PC-3 (cell line): ENCODE data around the gene DNAJB5. TPM values are rescaled to one million over a fixed set of nuclear protein-coding genes. Genes with fewer than 3 reads are reported as not detected.
A peak's percentile ranks its signal among the peaks of the same experiment; 100 is the strongest.
"Not testable (repeated sequence)": the region's sequence is repeated elsewhere in the genome, so short reads cannot be mapped to it uniquely, and the experiment has no call there.

Source experiments
- ATAC-seq: fragments of 200-7000 bp; cut with Tn5 transposase; 2 replicates; pipeline ENCODE4 v1.9.1; 2020; ENCODE audit warnings: mild to moderate bottlenecking, moderate library complexity
- Bru-seq: library from RNA; stranded (reverse); fragments of 400-500 nt; gene quantifications from one replicate; lab custom pipeline; 2021; lab: Mats Ljungman, UMichigan
- BruChase-seq, 2 experiments: library from RNA; stranded (reverse); fragments of 400-500 nt; gene quantifications; one replicate each; lab custom pipeline; 2021; lab: Mats Ljungman, UMichigan
- BruUV-seq: library from RNA; stranded (reverse); fragments of 400-500 nt; replicated peaks from 2 replicates; lab custom pipeline; 2021; lab: Mats Ljungman, UMichigan
- CTCF ChIA-PET: fragments of 300-600 bp; sonication (Branson Sonifier 250); formaldehyde crosslinking; loops from one replicate; lab custom pipeline; 2022; ENCODE audit warnings: antibody characterized with exemption; lab: Charles Lee
- POLR2A ChIA-PET: fragments of 300-600 bp; sonication (Branson Sonifier 250); formaldehyde crosslinking; loops from one replicate; lab custom pipeline; 2022; ENCODE audit warnings: antibody characterized with exemption; ENCODE audit not compliant: unreplicated experiment; lab: Charles Lee
- DNase-seq: peaks from one replicate; pipeline ENCODE4 v3.0.0-alpha.2; 2015
- H2AFZ ChIP-seq: fragments of 300-600 bp; sonication (generic); 2 replicates; pipeline ENCODE4 v1.6.0; 2016; ENCODE audit warnings: antibody characterized with exemption, low read length
- H3F3A ChIP-seq: fragments of 300-600 bp; sonication (generic); one replicate; pipeline ENCODE4 v1.6.0; 2017; ENCODE audit warnings: antibody characterized with exemption, low read length, control low read depth, mild to moderate bottlenecking; ENCODE audit not compliant: unreplicated experiment
- H3K27ac ChIP-seq: fragments of 300-600 bp; sonication (generic); 2 replicates; pipeline ENCODE4 v1.5.1; 2016; ENCODE audit warnings: mild to moderate bottlenecking, low read length
- H3K27me3 ChIP-seq: fragments of 300-600 bp; sonication (generic); 2 replicates; pipeline ENCODE4 v1.6.1; 2016; ENCODE audit warnings: low read length, mixed read lengths
- H3K36me3 ChIP-seq: fragments of 300-600 bp; sonication (generic); 2 replicates; pipeline ENCODE4 v1.6.1; 2016; ENCODE audit warnings: low read depth, mixed run types, low read length, mixed read lengths
- H3K4me1 ChIP-seq: fragments of 300-600 bp; sonication (generic); 2 replicates; pipeline ENCODE4 v1.5.1; 2016; ENCODE audit warnings: low read length; ENCODE audit not compliant: insufficient read depth
- H3K4me2 ChIP-seq: fragments of 300-600 bp; sonication (generic); 2 replicates; pipeline ENCODE4 v1.6.0; 2016; ENCODE audit warnings: low read length
- H3K4me3 ChIP-seq: fragments of 300-600 bp; sonication (generic); 2 replicates; pipeline ENCODE4 v1.5.1; 2016; ENCODE audit warnings: mild to moderate bottlenecking, low read length, mixed read lengths
- H3K79me2 ChIP-seq: fragments of 300-600 bp; sonication (generic); 2 replicates; pipeline ENCODE4 v1.6.1; 2017; ENCODE audit warnings: low read length, mixed read lengths
- H3K9ac ChIP-seq: fragments of 300-600 bp; sonication (generic); 2 replicates; pipeline ENCODE4 v1.6.0; 2016; ENCODE audit warnings: mild to moderate bottlenecking, low read length
- H3K9me2 ChIP-seq: fragments of 300-600 bp; sonication (generic); replicated peaks from 2 replicates; pipeline ENCODE4 v1.6.1; 2016; ENCODE audit warnings: mixed run types, low read length, mixed read lengths
- H3K9me3 ChIP-seq: fragments of 300-600 bp; sonication (generic); 2 replicates; pipeline ENCODE4 v1.6.1; 2016; ENCODE audit warnings: low read length, mixed read lengths
- H4K20me1 ChIP-seq: fragments of 300-600 bp; sonication (generic); 2 replicates; pipeline ENCODE4 v1.6.1; 2016; ENCODE audit warnings: low read length, mixed read lengths
- CTCF ChIP-seq: fragments of 300-600 bp; sonication (generic); conservative IDR thresholded peaks from 2 replicates; pipeline ENCODE4 v1.5.1; 2017; ENCODE audit warnings: antibody characterized with exemption, low read depth, mild to moderate bottlenecking, low read length
- EZH2 ChIP-seq: fragments of 300-600 bp; sonication (generic); IDR thresholded peaks from one replicate; pipeline ENCODE4 v1.6.1; 2017; ENCODE audit warnings: antibody characterized with exemption, mild to moderate bottlenecking, low read length; ENCODE audit not compliant: unreplicated experiment
- EZH2phosphoT487 ChIP-seq: fragments of 300-600 bp; sonication (generic); IDR thresholded peaks from 2 replicates; pipeline ENCODE4 v1.6.1; 2018; ENCODE audit warnings: mild to moderate bottlenecking, antibody characterized with exemption, low read length, borderline replicate concordance
- intact Hi-C: fragments of 100-400 bp; cut with micrococcal nuclease; formaldehyde crosslinking; loops from 2 replicates; pipeline ENCODE4 v1.9.0; 2023
- long read RNA-seq: library from polyadenylated mRNA; unstranded; transcript quantifications from one replicate; pipeline ENCODE4 v2.0.0, GENCODE V29; 2021; ENCODE audit not compliant: unreplicated experiment
- total RNA-seq: library from RNA; depleted of rRNA; stranded (reverse); fragments of >200 nt; gene quantifications from 2 replicates; pipeline ENCODE4 v1.2.3, GENCODE V29; 2014; rRNA removed

The DNAJB5 gene
- total RNA-seq, result 7.3 and 9.3 TPM in 2 replicates
- percentile 61 among the genes with signal in this experiment for Bru-seq, nascent RNA
- BruChase-seq, experiment 1, labeled RNA remaining after a 6-hour chase, result percentile 71 among the genes with signal in this experiment
- percentile 64 among the genes with signal in this experiment for BruChase-seq, experiment 2, labeled RNA remaining after a 2-hour chase
- long read RNA-seq, partial matches to known transcripts, result 1 of 11 reads
- long read RNA-seq, other reads (novel, unspliced or antisense), result 9 of 11 reads

- Histone ChIP-seq H3K36me3 (no peaks in the 10 kb centered on the region), H4K20me1 (no peaks in the 10 kb centered on the region), H3K4me1 (peaks cover 29% of the 10 kb centered on the region), H3K4me3 (peak within 1 kb of the TSS; percentile 76), H2AFZ (peak within 1 kb of the TSS; percentile 93), H3F3A (no peaks in the 10 kb centered on the region), H3K4me2 (peak within 1 kb of the TSS; percentile 92), H3K79me2 (no peaks in the 10 kb centered on the region), H3K9me2 (no peaks in the 10 kb centered on the region), H3K9me3 (no peaks in the 10 kb centered on the region), H3K9ac (peak within 1 kb of the TSS; percentile 56), H3K27me3 (no peaks in the 10 kb centered on the region), H3K27ac (no peak within 1 kb of the TSS)
- ATAC-seq, result peak; percentile 90
- no peak for TF ChIP-seq EZH2
- no peak for TF ChIP-seq EZH2phosphoT487
- no peak for TF ChIP-seq CTCF
- intact Hi-C loops, result no loop called here
- ChIA-PET POLR2A (no interaction called here), CTCF (no interaction called here)
- peak; percentile 95 for DNase-seq
- BruUV-seq, result no TSS peak
Observed at GRCh38 chr9:34989003-34989945, at the start of gene DNAJB5. Gene DNAJB5, plus strand, starts transcription at chr9:34989745. Its CDS starts 886 bp downstream, at chr9:34990631.

DNA sequence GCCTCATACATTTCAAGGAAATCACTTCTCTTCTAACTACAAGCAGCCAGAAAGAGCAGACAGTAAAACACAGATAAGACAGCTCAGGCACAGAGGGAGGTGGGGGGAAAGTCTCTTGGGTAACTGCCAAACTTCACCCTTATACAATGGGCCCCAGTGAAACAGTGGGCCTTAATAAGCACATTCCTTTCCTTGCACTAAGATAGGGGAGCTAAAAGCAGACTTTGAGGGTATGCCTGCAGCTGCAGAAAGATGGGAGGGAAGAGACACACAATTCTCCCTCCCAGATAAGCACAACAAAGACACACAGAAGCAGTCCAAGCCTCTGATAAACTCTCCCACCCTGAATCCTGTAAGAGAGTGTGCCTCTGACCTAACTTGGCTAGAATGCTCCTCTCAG is 49.6 kb upstream of the DNAJB5 start:
- H3K4me3 ChIP-seq, intact Hi-C loops, H3K27me3 ChIP-seq, CTCF ChIA-PET, H3K79me2 ChIP-seq, DNase-seq, BruUV-seq, H3K9me2 ChIP-seq, H3K4me1 ChIP-seq, POLR2A ChIA-PET, H3K36me3 ChIP-seq, H3K4me2 ChIP-seq, H3K27ac ChIP-seq, H3K9me3 ChIP-seq, ATAC-seq, H3F3A ChIP-seq, H4K20me1 ChIP-seq, H3K9ac ChIP-seq, H2AFZ ChIP-seq: not testable (repeated sequence)

- no peak overlapping the region for H3K4me3 ChIP-seq
- intact Hi-C loops, result no loop called here
- H3K79me2 ChIP-seq, result no peaks in the 10 kb centered on the region
- H3F3A ChIP-seq, result no peaks in the 10 kb centered on the region
- no peaks in the 10 kb centered on the region for H3K9me3 ChIP-seq
- no peaks in the 10 kb centered on the region for H3K36me3 ChIP-seq
- H3K9me2 ChIP-seq, result no peaks in the 10 kb centered on the region
- H3K4me2 ChIP-seq, result no peak overlapping the region
- no peak for TF ChIP-seq EZH2phosphoT487
- no peak for TF ChIP-seq EZH2
- TF ChIP-seq CTCF, result no peak
- ChIA-PET POLR2A (no interaction called here), CTCF (no interaction called here)
- BruUV-seq, result no TSS peak
- no peaks in the 10 kb centered on the region for H4K20me1 ChIP-seq
- DNase-seq, result no peak
- H2AFZ ChIP-seq, result no peak overlapping the region
- no peak overlapping the region for H3K27ac ChIP-seq
- H3K27me3 ChIP-seq, result peaks cover 12% of the 10 kb centered on the region; the same call in 1 of the 2 replicates
- no peak overlapping the region for H3K9ac ChIP-seq
- ATAC-seq, result no peak
- no peaks in the 10 kb centered on the region for H3K4me1 ChIP-seq
Observed at GRCh38 chr9:34948451-34948850, 41.1 kb upstream of the DNAJB5 start.
